ENCODE results near the gene MEGF6.

DNA sequence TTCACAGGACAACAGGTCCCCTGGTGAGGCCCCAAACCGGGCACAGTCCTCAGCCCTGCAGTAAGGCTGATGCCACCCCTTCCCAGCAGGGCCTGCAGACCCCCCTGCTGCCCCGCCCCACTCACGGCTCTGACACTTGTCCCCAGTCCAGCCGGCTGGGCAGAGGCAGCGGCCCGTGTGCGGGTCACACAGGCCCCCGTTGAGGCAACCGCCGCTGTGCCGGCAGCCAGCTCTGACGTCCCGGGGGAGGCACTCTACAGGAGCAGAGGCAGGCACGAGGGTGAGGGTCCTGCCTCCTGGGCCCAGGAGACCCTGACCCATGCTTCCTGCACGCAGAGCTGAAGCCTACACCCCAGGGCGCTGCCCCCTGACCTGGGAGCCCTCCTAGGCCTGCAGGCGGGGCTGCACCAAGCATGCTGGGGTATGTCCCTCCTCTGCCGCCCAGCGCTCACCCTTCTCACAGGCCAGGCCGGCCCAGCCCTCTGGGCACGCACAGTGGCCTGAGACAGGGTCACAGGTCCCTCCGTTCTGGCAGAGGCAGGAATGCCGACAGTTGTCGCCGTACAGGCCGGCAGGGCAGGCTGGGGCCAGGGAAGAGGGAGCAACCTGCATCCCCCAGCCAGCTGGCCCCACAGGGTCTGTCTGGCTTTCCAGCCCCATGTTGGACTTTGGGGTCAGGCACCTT, 112.9 kb downstream of the MEGF6 start:
- TF ChIP-seq, protein P1, sequence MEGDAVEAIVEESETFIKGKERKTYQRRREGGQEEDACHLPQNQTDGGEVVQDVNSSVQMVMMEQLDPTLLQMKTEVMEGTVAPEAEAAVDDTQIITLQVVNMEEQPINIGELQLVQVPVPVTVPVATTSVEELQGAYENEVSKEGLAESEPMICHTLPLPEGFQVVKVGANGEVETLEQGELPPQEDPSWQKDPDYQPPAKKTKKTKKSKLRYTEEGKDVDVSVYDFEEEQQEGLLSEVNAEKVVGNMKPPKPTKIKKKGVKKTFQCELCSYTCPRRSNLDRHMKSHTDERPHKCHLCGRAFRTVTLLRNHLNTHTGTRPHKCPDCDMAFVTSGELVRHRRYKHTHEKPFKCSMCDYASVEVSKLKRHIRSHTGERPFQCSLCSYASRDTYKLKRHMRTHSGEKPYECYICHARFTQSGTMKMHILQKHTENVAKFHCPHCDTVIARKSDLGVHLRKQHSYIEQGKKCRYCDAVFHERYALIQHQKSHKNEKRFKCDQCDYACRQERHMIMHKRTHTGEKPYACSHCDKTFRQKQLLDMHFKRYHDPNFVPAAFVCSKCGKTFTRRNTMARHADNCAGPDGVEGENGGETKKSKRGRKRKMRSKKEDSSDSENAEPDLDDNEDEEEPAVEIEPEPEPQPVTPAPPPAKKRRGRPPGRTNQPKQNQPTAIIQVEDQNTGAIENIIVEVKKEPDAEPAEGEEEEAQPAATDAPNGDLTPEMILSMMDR (IDR thresholded peaks at IDR 0.05), result no peak
- no peak for TF ChIP-seq POLR2A (IDR thresholded peaks at IDR 0.05)

All from adrenal gland (tissue), 5 donors.